OCI-LY1 (cell line): Measurements from ENCODE around the gene ARPC5L.

Source experiments
- H2AFZ ChIP-seq: fragments of 200-600 bp; sonication (generic), shearing (Covaris generic); 2 replicates; pipeline ENCODE4 v1.6.0; 2014; ENCODE audit warnings: antibody characterized with exemption, mild to moderate bottlenecking, low read length
- H3F3A ChIP-seq: fragments of 200-600 bp; sonication (generic), shearing (Covaris generic); 2 replicates; pipeline ENCODE4 v1.6.0; 2014; ENCODE audit warnings: mild to moderate bottlenecking, antibody characterized with exemption, low read length, moderate library complexity; ENCODE audit not compliant: insufficient read depth
- H3K27ac ChIP-seq: fragments of 200-600 bp; sonication (generic); 2 replicates; pipeline ENCODE4 v1.5.1; 2014; ENCODE audit warnings: low read length, mixed run types, mild to moderate bottlenecking, low read depth; ENCODE audit not compliant: poor library complexity, severe bottlenecking
- H3K27me3 ChIP-seq: fragments of 200-600 bp; sonication (generic); 2 replicates; pipeline ENCODE4 v1.6.0; 2014; ENCODE audit warnings: antibody characterized with exemption, mild to moderate bottlenecking, low read length, moderate library complexity; ENCODE audit not compliant: insufficient read depth
- H3K36me3 ChIP-seq: fragments of 200-600 bp; sonication (generic); 2 replicates; pipeline ENCODE4 v1.6.1; 2014; ENCODE audit warnings: mild to moderate bottlenecking, antibody characterized with exemption, low read length, moderate library complexity, mixed read lengths; ENCODE audit not compliant: insufficient read depth
- H3K4me1 ChIP-seq: fragments of 200-600 bp; sonication (generic); 2 replicates; pipeline ENCODE4 v1.5.1; 2014; ENCODE audit warnings: mild to moderate bottlenecking, low read length, moderate library complexity; ENCODE audit not compliant: insufficient read depth, severe bottlenecking
- H3K4me2 ChIP-seq: fragments of 200-600 bp; sonication (generic), shearing (Covaris generic); 2 replicates; pipeline ENCODE4 v1.6.1; 2014; ENCODE audit warnings: low read length
- H3K4me3 ChIP-seq: fragments of 200-600 bp; sonication (generic); 2 replicates; pipeline ENCODE4 v1.5.1; 2014; ENCODE audit warnings: low read length, low read depth, mild to moderate bottlenecking, mixed read lengths; ENCODE audit not compliant: poor library complexity, severe bottlenecking
- H3K79me2 ChIP-seq: fragments of 200-600 bp; shearing (Covaris generic); 2 replicates; pipeline ENCODE4 v1.6.1; 2016; ENCODE audit warnings: mixed run types, low read length, mixed read lengths; ENCODE audit not compliant: insufficient read depth
- H3K9ac ChIP-seq: fragments of 200-600 bp; sonication (generic), shearing (Covaris generic); 2 replicates; pipeline ENCODE4 v1.6.1; 2014; ENCODE audit warnings: mild to moderate bottlenecking, low read length, mixed read lengths
- H3K9me2 ChIP-seq: fragments of 200-600 bp; sonication (generic), shearing (Covaris generic); 2 replicates; pipeline ENCODE4 v1.6.1; 2014; ENCODE audit warnings: low read depth, mild to moderate bottlenecking, low read length, mixed read lengths
- H3K9me3 ChIP-seq: fragments of 200-600 bp; shearing (Covaris generic); 2 replicates; pipeline ENCODE4 v1.6.1; 2014; ENCODE audit warnings: low read length, mixed read lengths
- H4K20me1 ChIP-seq: fragments of 200-600 bp; sonication (generic), shearing (Covaris generic); 2 replicates; pipeline ENCODE4 v1.6.0; 2016; ENCODE audit warnings: mild to moderate bottlenecking, low read length; ENCODE audit not compliant: insufficient read depth
- CTCF ChIP-seq: fragments of 200-600 bp; sonication (generic), shearing (Covaris generic); IDR thresholded peaks from 2 replicates; pipeline ENCODE4 v1.5.1; 2017; ENCODE audit warnings: mild to moderate bottlenecking, antibody characterized with exemption, low read length, moderate library complexity, mixed read lengths
- EZH2 ChIP-seq: fragments of 200-600 bp; sonication (generic), shearing (Covaris generic); IDR thresholded peaks from 2 replicates; pipeline ENCODE4 v1.8.0; 2017; ENCODE audit warnings: borderline replicate concordance, mixed run types, mild to moderate bottlenecking, antibody characterized with exemption, low read length, moderate library complexity, mixed read lengths

ARPC5L gene

GRCh38 chr9:124855944-124856765, 5.8 kb upstream of the ARPC5L start:
- Histone ChIP-seq H2AFZ (no peak overlapping the region), H3K4me2 (no peak overlapping the region), H3K9ac (no peak overlapping the region), H3K4me3 (no peak overlapping the region), H3K27me3 (no peaks in the 10 kb centered on the region; the same call in 1 of the 2 replicates), H3K4me1 (peaks cover 43% of the 10 kb centered on the region), H3K9me2 (no peaks in the 10 kb centered on the region), H3F3A (0 out of 2 replicates have a peak, but pooled peaks cover 19% of the 10 kb centered on the region), H3K9me3 (no peaks in the 10 kb centered on the region), H4K20me1 (no peaks in the 10 kb centered on the region), H3K79me2 (peaks cover 12% of the 10 kb centered on the region), H3K27ac (no peak overlapping the region), H3K36me3 (peaks cover 52% of the 10 kb centered on the region)
- TF ChIP-seq EZH2 (no peak), CTCF (peak; percentile 47)

GRCh38 chr9:124857533-124858162, 4.3 kb upstream of the ARPC5L start:
- H3K4me3 ChIP-seq, result peak overlapping the region; percentile 12
- TF ChIP-seq CTCF (no peak), EZH2 (no peak)
- no peaks in the 10 kb centered on the region for H3K9me3 ChIP-seq
- H3K79me2 ChIP-seq, result peaks cover 17% of the 10 kb centered on the region
- peak overlapping the region; percentile 54 for H3K27ac ChIP-seq
- H2AFZ ChIP-seq, result no peak overlapping the region
- no peaks in the 10 kb centered on the region for H3K9me2 ChIP-seq
- H3K4me1 ChIP-seq, result peaks cover 42% of the 10 kb centered on the region
- H3K36me3 ChIP-seq, result peaks cover 56% of the 10 kb centered on the region
- H3K4me2 ChIP-seq, result no peak overlapping the region
- no peaks in the 10 kb centered on the region for H4K20me1 ChIP-seq
- 0 out of 2 replicates have a peak, but pooled peaks cover 19% of the 10 kb centered on the region for H3F3A ChIP-seq
- H3K9ac ChIP-seq, result no peak overlapping the region
- H3K27me3 ChIP-seq, result no peaks in the 10 kb centered on the region

- TF ChIP-seq CTCF (0 out of 2 replicates have a peak, but pooled peaks have one; percentile 25), EZH2 (no peak)
- Histone ChIP-seq H3K9me3 (no peaks in the 10 kb centered on the region), H3K79me2 (peaks cover 17% of the 10 kb centered on the region), H3K36me3 (peaks cover 56% of the 10 kb centered on the region), H3K9me2 (no peaks in the 10 kb centered on the region), H3K4me2 (peak overlapping the region; percentile 95; the same call in 1 of the 2 replicates), H4K20me1 (no peaks in the 10 kb centered on the region), H3F3A (0 out of 2 replicates have a peak, but pooled peaks cover 19% of the 10 kb centered on the region), H3K4me3 (peak overlapping the region; percentile 96), H3K4me1 (peaks cover 42% of the 10 kb centered on the region), H2AFZ (no peak overlapping the region), H3K27me3 (no peaks in the 10 kb centered on the region), H3K9ac (no peak overlapping the region; the same call in 1 of the 2 replicates), H3K27ac (peak overlapping the region; percentile 54)
These were observed 3.4 kb upstream of the ARPC5L start for GRCh38 chr9:124858330-124859046.
